ENCODE measurements around the gene TARDBP. TPM values are rescaled to one million over a fixed set of nuclear protein-coding genes. Genes with fewer than 3 reads are reported as not detected.
"Not testable (repeated sequence)": the region's sequence is repeated elsewhere in the genome, so short reads cannot be mapped to it uniquely, and the experiment has no call there.

The TARDBP gene
- total RNA-seq, 1 experiment from 2014 or later, result 283 TPM

DNA sequence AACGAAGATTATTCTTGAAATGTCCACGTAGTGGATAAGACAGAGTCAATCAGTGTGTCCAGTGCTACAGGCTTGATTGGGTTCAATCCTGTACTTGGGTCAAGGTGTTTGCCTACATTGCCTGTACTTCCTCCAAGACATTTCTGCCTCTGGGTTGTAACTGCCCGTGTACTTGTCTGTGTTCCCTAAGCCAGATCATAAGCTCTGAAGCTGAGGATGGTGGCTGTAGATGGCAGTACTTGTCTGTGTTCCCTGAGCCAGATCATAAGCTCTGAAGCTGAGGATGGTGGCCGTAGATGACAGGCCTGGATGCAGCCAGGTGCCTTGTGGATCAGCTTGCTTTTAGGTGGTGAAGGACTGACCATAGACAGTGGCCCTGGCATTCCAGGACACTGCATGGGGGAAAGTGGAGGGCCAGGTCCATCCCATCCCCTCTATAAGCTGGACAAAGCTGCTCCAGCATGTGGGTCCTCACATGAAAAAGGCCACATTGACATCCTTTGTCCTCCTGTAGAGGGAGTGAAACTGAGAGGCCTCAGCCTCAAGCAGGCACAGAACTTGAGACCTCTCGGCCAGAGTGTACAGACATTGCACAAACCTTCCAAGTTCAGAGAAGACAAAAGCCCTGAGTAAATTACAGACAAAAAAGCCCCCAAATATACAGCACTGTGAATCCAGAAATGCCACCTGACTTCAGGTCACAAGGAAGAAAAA lies 49.4 kb downstream of the TARDBP start:
- Histone ChIP-seq H3K36me3 (ENCODE audit: insufficient read depth, low read length, poor library complexity, severe bottlenecking) (peaks cover 34% of the 10 kb centered on the region), H3K27me3 (replicated peaks; ENCODE audit: insufficient read depth, low read depth, low read length, poor library complexity) (no peaks in the 10 kb centered on the region), H3K9me3 (ENCODE audit: low read depth, low read length, poor library complexity, severe bottlenecking) (no peaks in the 10 kb centered on the region), H3K4me3 (ENCODE audit: low read depth, low read length, poor library complexity, severe bottlenecking) (no peak overlapping the region), H3K4me1 (ENCODE audit: insufficient read depth, low read length, poor library complexity, severe bottlenecking) (peaks cover 4% of the 10 kb centered on the region), H3K27ac (ENCODE audit: low read depth, low read length, poor library complexity, severe bottlenecking) (no peak overlapping the region)
- DNase-seq (ENCODE audit: low spot score), result no peak
- POLR2A ChIA-PET (ENCODE audit: low non-redundant PET), result no interaction called here
- no TSS peak for BruUV-seq (replicated peaks)
- TF ChIP-seq, protein P1, sequence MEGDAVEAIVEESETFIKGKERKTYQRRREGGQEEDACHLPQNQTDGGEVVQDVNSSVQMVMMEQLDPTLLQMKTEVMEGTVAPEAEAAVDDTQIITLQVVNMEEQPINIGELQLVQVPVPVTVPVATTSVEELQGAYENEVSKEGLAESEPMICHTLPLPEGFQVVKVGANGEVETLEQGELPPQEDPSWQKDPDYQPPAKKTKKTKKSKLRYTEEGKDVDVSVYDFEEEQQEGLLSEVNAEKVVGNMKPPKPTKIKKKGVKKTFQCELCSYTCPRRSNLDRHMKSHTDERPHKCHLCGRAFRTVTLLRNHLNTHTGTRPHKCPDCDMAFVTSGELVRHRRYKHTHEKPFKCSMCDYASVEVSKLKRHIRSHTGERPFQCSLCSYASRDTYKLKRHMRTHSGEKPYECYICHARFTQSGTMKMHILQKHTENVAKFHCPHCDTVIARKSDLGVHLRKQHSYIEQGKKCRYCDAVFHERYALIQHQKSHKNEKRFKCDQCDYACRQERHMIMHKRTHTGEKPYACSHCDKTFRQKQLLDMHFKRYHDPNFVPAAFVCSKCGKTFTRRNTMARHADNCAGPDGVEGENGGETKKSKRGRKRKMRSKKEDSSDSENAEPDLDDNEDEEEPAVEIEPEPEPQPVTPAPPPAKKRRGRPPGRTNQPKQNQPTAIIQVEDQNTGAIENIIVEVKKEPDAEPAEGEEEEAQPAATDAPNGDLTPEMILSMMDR (conservative IDR thresholded peaks at IDR 0.05; ENCODE audit: low read depth, low read length), result no peak
- no peak for TF ChIP-seq EZH2 (IDR thresholded peaks at IDR 0.05; ENCODE audit: borderline replicate concordance, low read depth, low read length, poor library complexity, severe bottlenecking)
- intact Hi-C loops (cut with micrococcal nuclease; ENCODE audit: unreplicated experiment), result no loop called here
- CTCF ChIA-PET, result no interaction called here

DNA sequence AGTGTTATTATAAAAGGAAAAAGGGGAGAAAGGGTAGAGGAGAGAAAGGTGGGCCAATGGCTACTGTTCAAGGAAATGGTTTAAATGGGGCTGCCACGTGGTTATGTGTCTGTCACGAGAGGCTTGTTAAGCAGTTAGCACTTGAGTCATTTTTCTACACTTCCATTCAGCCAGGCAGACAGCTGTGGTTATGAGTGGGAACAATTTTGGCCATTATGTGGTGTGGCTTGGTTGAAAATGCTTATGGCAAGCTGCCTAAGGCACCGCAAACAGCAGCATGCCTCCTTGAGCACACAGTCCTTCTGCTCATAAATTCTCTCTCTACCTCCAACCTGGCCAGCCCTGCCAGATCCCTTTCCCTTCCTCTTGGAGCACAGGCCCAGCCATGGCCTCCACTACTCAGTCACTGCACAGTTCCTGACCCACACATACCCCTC lies 50.5 kb downstream of the TARDBP start:
- CTCF ChIA-PET, result interaction anchor here (1.1 kb wide), 1 partner anchor 26 kb away, joined by 4 read pairs; no protein-coding TSS in a partner anchor
- H3K4me3 ChIP-seq (ENCODE audit: low read depth, low read length, poor library complexity, severe bottlenecking), result no peak overlapping the region
- peaks cover 37% of the 10 kb centered on the region for H3K36me3 ChIP-seq (ENCODE audit: insufficient read depth, low read length, poor library complexity, severe bottlenecking)
- no peak for TF ChIP-seq EZH2 (IDR thresholded peaks at IDR 0.05; ENCODE audit: borderline replicate concordance, low read depth, low read length, poor library complexity, severe bottlenecking)
- TF ChIP-seq, protein P1 (conservative IDR thresholded peaks at IDR 0.05; ENCODE audit: low read depth, low read length), result no peak
- H3K4me1 ChIP-seq (ENCODE audit: insufficient read depth, low read length, poor library complexity, severe bottlenecking), result peaks cover 4% of the 10 kb centered on the region
- no peaks in the 10 kb centered on the region for H3K27me3 ChIP-seq (replicated peaks; ENCODE audit: insufficient read depth, low read depth, low read length, poor library complexity)
- POLR2A ChIA-PET (ENCODE audit: low non-redundant PET), result no interaction called here
- no peak overlapping the region for H3K27ac ChIP-seq (ENCODE audit: low read depth, low read length, poor library complexity, severe bottlenecking)
- intact Hi-C loops (cut with micrococcal nuclease; ENCODE audit: unreplicated experiment), result no loop called here
- peak; percentile 35 for DNase-seq (ENCODE audit: low spot score)
- no TSS peak for BruUV-seq (replicated peaks)
- no peaks in the 10 kb centered on the region for H3K9me3 ChIP-seq (ENCODE audit: low read depth, low read length, poor library complexity, severe bottlenecking)

DNA sequence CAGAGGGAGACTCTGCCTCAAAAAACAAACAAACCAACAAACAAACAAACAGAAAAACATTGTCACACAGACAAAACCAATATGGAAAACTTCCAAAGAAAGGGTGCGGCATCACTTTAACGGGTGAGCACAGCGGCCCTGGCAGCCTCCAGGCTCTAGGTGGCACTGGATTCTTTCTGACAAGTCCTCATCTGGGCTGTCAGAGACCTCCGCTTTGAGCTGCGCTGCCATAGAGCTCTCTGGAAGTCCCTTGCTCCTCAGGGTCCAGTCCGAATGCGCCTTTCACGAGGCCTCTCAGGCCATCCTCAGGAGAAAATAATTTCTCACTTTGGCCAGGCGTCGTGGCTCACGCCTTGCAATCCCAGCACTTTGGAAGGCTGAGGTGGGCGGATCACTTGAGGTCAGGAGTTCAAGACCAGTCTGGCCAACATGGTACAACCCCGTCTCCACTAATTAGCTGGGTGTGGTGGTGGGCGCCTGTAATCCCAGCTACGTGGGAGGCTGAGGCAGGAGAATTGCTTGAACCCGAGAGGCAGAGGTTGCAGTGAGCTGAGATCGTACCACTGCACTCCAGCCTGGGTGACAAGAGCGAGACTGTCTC lies 51.6 kb downstream of the TARDBP start:
- peaks cover 45% of the 10 kb centered on the region for H3K36me3 ChIP-seq (ENCODE audit: insufficient read depth, low read length, poor library complexity, severe bottlenecking)
- intact Hi-C loops (cut with micrococcal nuclease; ENCODE audit: unreplicated experiment); BruUV-seq (replicated peaks); H3K27ac ChIP-seq (ENCODE audit: low read depth, low read length, poor library complexity, severe bottlenecking); H3K9me3 ChIP-seq (ENCODE audit: low read depth, low read length, poor library complexity, severe bottlenecking); H3K27me3 ChIP-seq (replicated peaks; ENCODE audit: insufficient read depth, low read depth, low read length, poor library complexity); H3K4me1 ChIP-seq (ENCODE audit: insufficient read depth, low read length, poor library complexity, severe bottlenecking); POLR2A ChIA-PET (ENCODE audit: low non-redundant PET); H3K4me3 ChIP-seq (ENCODE audit: low read depth, low read length, poor library complexity, severe bottlenecking): not testable (repeated sequence)
- peak; percentile 66 for DNase-seq (ENCODE audit: low spot score)
- TF ChIP-seq, protein P1 (conservative IDR thresholded peaks at IDR 0.05; ENCODE audit: low read depth, low read length), result peak; percentile 39
- CTCF ChIA-PET, result interaction anchor here (1.1 kb wide), 1 partner anchor 27 kb away, joined by 4 read pairs; no protein-coding TSS in a partner anchor
